Activated T-cell treated with anti-CD3 and anti-CD28 coated beads, Interleukin-2, amount 50 U/mL, for 48 hours (primary cell): ENCODE measurements around the gene AOPEP.

ENCODE experiments used
- DNase-seq, 2 experiments: peaks; one replicate each; pipeline ENCODE4 v3.0.0-alpha.2; 2020

AOPEP gene

DNA sequence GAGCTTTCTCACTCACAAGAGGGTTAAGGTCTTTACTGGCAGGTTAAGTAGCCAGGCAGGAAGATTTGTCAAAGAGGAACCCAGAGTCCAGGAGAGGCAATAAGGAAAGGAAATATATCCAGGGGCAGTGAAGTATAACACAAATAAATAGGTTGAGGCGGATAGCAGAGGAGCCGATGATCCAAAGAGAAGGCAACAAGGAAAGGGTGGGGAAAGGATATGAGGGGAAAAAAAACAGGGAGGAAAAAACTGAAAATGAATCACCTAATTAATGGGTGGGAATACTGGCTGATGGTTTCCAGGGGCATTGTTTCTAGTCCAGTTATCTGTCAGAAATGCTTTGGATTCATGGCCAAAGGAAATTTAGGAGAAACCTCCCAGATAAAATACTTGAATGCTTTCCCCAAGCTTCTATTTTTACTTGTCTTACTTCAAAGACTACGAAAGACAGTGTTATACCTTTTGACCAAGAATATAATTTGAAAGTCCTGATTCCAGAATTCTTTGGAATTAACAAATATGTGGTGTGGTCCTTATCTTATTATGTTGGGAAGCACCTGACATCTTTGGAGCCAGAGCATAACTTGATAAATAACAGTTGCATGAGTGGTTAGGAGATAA is 146.5 kb downstream of the AOPEP start:
- no peak for DNase-seq

DNA sequence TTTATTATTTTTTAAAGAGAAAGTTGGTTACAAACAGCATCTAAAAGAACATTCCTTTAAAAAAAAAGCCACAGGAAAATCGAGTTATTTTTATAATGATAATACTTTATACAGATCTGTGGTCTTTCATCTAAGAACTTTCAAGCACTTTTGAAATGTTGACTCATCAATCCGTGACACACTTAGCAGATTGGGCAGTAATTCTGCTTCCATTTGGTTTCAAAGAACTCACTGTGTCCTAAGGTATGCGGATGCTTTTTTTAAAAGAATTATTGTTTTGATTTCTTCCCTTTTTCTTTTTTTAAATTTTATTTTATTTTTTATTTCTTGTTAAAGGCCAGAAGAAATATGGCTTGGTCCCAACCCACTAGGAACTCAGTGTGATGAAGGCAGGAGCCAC is 147.8 kb downstream of the AOPEP start:
- no peak for DNase-seq

GRCh38 chr9:94875300-94876020 is 149.0 kb downstream of the AOPEP start:
- DNase-seq = no peak

DNA sequence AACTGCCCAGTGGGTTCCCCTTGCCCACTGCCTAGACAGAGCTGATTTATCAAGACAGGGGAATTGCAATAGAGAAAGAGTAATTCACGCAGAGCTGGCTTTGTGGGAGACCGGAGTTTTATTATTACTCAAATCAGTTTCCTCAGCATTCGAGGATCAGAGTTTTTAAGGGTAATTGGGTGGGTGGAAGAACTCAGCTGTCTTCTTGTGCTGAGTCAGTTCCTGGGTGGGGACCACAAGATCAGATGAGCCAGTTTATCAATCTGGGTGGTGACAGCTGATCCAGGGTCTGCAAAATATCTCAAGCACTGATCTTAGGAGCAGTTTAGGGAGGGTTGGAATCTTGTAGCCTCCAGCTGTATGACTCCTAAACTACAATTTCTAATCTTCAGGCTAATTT is 152.3 kb downstream of the AOPEP start:
- peak; percentile 41 to 52 for DNase-seq

DNA sequence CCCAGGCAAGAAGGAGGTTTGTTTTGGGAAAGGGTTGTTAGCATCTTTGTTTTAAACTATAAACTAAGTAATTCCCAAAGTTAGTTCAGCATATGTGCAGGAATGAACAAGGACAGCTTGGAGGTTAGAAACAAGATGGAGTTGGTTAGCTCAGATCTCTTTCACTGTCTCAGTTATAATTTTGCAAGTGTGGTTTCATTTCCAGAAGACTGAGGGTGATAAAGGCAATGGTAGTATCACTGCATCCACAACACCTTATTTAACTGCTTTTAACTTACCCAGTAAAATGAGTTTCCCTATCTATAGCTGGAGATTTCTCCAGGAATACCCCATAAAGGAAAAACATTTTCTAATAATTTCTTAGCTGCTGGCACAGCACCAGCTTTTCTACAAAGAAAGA is 152.7 kb downstream of the AOPEP start:
- no peak for DNase-seq

DNA sequence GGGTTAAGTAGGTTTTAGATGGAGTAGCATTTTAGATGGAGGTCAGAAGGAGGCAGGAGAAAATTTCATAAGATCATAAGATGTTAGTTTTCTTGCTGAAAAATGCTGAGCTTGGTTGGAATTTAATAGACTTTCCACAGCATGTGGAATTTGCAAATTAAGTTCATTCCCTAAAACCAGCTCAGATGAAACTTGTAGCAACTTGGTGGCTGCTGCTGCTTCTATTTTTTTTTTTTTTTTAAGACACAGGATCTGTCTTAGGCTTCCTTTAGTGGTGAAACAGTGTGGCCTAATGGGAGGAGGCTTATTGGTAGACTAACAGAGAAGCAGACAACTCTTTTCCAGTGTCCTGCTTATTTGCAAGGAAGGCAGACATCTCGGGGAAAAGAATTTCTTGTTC is 154.5 kb downstream of the AOPEP start:
- no peak for DNase-seq

DNA sequence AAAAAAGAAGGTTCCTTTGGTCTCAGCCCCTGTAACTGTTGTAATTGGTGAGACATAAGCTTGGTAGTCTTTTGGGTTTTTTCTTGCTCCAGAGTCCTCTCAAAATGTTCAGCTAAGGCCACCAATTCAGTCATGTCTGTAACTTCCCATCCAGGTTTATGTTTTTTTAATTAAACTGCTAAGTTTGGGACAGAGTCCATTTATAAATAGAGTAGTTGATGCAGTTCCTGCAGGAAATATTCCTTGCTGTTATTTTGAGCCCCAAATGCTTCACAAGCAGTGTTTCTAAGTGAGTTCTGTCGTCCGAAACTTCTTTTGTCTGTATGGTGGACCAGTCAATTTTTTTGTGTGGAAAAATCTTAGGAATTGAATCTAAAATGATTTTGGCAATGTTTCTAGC is 155.0 kb downstream of the AOPEP start:
- DNase-seq = no peak

DNA sequence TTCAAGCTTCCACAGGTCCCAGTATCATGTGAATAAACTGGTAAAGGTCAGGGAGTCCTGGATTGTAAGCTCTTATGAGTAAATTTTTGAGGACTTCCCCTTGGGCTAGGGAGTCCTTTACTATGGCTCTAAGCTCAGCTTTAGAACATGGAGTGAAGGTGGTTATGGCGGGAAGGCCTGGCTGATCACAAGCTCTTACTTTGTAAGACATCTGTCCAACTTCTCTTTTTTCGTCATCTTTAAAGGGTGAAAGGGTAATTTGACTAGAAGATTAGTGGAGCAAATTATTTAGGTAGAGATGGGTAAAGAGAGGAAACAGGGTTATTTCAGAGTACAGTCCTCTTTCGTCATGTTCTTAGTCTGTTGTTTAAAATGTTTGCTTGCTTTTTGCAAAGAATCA is 155.4 kb downstream of the AOPEP start:
- no peak for DNase-seq

DNA sequence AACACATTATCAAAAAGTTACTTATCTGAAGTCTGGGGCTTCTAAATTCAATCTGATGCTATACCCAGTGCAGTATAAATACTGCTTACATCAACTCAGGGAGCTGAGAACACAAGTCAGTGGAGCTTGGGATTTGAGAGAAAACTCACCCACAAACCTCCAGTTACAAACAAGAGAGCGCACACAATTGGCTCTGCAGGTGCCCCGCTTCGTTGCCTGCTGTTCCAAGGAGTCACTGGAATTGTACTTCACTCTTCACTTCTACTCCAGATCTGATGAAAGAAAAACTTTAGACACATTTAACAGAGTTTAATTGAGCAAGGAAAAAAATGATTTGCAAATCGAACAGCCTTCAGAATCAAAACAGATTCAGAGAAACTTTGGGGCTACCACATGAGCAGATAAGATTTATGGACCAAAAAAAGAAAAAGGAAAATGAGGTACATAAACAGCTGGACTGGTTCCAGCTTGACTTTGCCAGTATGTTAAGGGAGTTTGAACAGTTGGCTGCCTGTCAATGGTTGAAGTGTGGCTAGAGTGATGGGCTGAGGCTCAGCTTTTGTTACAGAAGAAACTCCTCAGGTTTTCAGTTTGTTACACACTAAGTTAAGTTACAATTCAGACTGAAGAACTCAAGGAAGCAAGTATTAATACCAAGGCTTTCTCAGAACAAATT is 156.6 kb downstream of the AOPEP start:
- no peak for DNase-seq

DNA sequence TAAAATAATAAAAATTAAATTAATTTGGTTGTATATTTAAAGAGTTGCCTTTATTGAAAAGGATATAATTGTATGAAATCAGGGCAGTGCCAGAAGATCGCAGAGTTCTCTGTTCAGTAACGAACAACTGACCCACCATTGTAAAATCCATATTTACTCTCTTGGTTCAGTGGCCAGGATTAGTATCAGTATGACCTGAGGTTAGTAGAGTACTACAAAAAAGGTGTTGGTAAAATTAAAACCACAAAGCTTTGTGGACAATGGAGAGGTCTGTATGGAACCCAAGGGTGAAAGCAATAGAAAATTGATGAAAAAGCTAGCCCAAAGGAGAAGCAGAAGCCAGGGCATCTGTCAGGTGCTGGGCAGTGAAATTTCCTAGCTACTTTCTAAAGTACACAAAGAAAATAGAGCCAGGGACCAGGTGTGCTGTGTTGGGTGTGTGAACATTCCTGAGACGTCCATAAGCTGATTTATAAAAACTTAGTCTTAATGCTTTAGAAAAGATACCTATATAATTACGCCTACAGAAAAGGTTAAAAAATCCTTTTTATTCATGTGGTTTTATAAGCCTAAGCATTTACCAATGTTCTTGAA is 159.5 kb downstream of the AOPEP start:
- no peak for DNase-seq

- DNase-seq = no peak
Observed at GRCh38 chr9:94887721-94888120, 161.2 kb downstream of the AOPEP start.

GRCh38 chr9:94888775-94889174 is 162.3 kb downstream of the AOPEP start:
- no peak for DNase-seq

DNA sequence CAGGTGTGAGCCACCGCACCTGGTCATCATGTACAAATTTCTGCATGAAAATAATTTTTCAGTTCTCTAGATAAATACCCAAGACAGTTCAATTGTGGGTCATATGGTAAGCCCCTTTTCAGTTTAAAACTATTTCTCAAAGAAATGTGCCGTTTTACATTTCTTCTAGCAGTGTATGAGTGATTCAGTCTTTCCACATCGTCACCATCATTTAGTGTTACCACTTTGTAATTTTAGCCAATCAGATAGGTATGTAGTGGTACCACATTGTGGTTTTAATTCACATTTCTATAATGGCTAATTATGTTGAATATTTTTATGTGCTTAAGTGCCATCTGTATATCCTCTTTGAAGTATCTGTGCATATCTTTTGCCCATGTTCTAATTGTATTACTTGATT is 163.1 kb downstream of the AOPEP start:
- DNase-seq = no peak

GRCh38 chr9:94891183-94891582 is 164.7 kb downstream of the AOPEP start:
- no peak for DNase-seq

DNA sequence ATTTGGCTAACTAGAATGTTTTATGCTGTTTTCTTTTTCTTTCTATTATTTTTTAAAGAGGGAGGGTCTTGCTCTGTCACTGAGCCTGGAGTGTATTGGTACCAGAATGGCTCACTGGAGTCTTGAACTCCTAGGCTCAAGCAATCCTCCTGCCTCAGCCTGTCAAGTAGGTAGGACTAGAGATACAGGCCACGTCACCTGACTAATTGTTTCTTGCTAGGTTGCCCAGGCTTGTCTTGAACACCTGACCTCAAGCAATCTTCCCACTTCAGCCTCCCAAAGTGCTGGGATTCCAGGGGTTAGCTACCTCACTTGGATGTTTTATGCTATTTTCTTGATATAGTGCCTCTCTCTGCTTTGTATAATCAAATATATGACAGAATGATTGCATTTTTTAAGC is 166.2 kb downstream of the AOPEP start:
- no peak for DNase-seq

GRCh38 chr9:94894094-94894699 is 167.7 kb downstream of the AOPEP start:
- DNase-seq = no peak

DNA sequence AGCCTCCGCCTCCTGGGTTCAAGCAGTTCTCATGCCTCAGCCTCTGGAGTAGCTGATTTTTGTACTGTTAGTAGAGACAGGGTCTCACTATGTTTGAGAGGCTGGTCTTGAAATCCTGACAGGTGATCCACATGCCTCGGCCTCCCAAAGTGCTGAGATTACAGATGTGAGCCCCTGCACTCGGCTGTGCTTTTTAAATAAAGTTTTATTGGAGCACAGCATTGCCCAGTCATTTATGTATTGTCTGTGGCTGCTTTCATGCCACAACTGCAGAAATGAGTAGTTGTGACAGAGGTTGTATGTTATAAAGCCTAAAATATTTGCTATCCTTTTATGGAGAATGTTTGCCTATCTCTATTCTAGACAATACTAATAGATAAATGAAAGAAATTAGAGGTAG is 169.2 kb downstream of the AOPEP start:
- no peak for DNase-seq

DNA sequence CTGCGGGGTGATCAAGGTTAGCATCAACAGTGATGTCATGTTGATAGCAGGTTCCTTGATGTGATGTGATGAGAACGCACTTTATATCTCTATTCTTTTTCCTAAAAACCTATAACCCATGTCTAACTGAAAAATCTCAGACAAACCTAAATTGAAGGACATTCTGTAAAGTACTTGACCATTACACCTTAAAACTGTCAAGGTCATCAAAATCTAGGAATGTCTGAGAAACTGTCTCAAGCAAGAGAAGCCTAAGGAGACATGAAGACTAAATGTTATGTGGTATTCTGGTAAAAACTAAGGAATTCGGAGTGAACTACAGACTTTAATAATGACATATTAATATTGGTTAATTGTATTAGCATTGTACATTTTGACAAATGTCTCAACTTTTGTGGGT is 170.0 kb downstream of the AOPEP start:
- DNase-seq = no peak

- DNase-seq = no peak
Observed at GRCh38 chr9:94899464-94900221, 173.1 kb downstream of the AOPEP start.

DNA sequence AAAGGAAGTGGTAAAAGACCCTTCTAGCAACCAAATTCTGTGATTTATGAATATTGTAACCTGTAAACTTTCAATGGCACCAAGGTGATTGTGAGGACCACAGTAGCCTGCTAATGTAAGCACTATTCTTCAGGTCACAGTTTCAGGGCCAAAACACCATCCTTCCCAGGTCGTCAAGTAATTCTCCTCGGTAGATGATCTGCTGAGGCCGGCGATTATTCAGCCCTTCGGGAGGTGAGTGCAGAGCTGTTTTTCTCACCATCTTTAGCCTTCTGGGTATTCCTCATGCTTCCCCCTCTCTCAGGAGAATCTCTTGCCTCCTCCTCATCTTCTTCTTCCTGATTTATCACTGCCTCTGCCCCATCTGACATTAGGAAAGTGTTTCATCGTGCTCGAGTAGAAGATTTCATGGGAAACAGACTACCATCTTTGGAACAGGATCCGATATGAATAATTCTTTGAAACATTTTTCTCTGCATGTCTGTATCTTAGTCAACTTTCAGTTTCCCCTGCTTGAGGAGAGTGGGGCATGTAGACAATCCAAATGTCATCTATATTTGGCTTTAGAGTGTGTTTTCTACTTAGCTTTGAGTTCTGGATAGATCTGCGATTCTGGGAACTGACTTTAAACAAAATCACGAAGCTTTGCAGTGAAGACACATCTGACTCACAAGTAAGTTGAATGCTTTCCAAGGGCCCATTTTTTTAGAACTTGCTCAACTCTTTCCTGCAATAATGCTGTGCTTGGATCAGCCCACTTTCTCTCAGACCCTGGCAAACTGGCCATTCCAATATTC is 173.9 kb downstream of the AOPEP start:
- DNase-seq = no peak

DNA sequence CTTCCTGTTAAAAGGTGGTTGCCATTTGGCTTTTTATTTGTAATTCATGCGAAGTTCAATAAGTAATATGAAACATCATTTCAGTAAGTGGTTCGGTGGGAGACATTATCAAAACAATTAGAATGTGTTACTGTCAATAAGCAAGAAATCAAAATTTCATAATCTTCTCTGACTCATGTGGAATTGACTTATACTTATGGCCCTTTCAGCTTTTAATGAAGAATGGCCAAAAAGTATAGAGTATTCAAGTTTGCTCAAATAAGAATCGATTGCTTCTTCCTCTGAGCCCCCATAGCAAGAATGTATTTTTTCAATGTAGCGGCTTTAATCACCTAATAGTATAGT is 174.5 kb downstream of the AOPEP start:
- DNase-seq = no peak

DNA sequence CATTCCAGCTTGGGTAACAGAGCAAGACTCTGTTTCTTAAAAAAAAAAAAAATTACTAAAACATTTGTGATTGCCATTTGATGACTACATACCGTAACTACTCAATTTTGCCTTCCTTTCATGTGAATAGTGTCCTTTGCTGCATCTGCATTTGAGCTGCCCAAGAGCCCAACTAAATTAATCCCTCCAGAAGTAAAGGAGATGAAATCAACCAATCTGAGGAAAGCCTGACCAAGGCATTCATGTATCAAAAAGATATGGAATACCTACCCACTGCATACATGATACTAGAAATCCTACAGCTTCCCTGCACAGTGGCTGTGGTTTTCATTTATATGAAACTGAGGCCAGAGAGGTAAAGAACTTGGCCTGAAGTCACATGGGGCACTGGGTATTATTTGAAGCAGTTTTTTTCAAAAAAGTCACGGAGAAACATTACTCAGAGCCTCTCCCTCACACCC is 177.5 kb downstream of the AOPEP start:
- no peak for DNase-seq
